Measurements from ENCODE around the gene PCDHGA4.
"Not testable (repeated sequence)": the region's sequence is repeated elsewhere in the genome, so short reads cannot be mapped to it uniquely, and the experiment has no call there.

The PCDHGA4 gene

DNA sequence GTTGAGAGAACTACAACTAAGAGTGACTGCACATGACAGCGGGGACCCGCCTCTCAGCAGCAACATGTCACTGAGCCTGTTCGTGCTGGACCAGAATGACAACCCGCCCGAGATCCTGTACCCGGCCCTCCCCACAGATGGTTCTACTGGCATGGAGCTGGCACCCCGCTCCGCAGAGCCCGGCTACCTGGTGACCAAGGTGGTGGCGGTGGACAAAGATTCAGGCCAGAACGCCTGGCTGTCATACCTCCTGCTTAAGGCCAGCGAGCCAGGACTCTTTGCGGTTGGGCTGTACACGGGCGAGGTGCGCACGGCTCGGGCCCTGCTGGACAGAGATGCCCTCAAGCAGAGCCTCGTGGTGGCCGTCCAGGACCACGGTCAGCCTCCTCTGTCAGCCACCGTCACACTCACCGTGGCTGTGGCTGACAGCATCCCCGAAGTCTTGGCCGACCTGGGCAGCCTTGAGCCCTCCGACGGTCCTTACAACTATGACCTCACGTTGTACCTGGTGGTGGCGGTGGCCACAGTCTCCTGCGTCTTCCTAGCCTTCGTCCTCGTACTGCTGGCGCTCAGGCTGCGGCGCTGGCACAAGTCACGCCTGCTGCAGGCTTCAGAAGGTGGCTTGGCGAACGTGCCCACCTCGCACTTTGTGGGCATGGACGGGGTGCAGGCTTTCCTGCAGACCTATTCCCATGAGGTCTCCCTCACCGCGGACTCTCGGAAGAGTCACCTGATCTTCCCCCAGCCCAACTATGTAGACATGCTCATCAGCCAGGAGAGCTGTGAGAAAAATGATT, 29.8 kb downstream of the PCDHGA4 start:
- DNase-seq: no peak

DNA sequence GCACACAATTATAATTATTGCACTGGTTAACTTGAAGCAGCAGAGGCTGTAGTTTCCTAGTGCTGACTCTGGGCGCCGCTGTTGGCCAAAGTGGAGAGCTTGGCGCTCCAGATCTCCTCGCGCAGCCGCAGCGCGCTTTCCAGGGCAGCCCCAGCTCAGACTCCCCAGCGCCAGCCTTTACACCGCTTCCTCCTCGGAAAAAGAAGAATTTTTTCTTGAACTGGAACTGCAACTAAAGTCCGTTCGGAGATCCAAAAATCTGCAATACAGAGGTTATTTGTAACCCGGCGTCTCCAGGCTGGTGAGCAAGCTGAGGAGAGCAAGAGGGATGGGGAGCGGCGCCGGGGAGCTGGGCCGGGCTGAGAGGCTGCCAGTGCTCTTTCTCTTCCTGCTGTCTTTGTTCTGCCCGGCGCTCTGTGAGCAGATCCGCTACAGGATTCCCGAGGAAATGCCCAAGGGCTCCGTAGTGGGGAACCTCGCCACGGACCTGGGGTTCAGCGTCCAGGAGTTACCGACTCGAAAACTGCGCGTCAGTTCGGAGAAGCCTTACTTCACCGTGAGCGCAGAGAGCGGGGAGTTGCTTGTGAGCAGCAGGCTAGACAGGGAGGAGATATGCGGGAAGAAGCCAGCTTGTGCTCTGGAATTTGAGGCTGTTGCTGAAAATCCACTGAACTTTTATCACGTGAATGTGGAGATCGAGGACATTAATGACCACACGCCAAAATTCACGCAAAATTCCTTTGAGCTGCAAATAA, 32.9 kb downstream of the PCDHGA4 start, which contains the start of gene PCDHGB4:
PCDHGB4 (plus strand) TSS at position 142 of the 755 bp plus-strand sequence; CDS start at position 329, 187 bp downstream.
- peak; percentile 79 for DNase-seq

DNA sequence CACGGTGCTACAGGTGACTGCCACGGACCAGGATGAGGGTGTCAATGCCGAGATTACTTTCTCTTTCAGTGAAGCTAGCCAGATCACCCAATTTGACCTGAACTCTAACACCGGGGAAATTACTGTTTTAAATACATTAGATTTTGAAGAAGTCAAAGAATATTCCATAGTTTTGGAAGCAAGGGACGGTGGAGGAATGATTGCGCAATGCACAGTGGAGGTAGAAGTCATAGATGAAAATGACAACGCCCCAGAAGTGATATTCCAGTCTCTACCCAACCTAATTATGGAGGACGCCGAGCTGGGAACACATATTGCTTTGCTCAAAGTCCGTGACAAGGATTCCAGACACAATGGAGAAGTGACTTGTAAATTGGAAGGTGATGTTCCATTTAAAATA, 33.8 kb downstream of the PCDHGA4 start:
- DNase-seq: no peak

DNA sequence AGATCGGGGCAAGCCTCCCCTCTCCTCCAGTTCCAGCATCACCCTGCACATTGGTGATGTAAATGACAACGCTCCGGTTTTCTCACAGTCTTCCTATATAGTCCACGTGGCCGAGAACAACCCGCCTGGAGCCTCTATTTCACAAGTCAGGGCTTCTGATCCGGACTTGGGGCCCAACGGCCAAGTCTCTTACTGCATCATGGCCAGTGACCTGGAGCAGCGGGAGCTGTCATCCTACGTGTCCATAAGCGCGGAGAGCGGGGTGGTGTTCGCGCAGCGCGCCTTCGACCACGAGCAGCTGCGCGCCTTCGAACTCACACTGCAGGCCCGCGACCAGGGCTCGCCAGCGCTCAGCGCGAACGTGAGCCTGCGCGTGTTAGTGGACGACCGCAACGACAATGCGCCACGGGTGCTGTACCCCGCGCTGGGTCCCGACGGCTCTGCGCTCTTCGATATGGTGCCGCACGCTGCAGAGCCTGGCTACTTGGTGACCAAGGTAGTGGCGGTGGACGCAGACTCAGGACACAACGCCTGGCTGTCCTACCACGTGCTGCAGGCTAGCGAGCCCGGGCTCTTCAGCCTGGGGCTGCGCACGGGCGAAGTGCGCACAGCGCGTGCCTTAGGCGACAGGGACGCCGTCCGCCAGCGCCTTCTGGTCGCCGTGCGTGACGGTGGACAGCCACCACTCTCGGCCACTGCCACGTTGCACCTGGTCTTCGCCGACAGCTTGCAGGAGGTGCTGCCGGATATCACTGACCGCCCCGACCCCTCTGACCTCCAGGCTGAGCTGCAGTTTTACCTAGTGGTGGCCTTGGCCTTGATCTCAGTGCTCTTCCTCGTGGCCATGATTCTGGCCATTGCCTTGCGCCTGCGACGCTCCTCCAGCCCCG, 34.6 kb downstream of the PCDHGA4 start:
- no peak for DNase-seq

DNA sequence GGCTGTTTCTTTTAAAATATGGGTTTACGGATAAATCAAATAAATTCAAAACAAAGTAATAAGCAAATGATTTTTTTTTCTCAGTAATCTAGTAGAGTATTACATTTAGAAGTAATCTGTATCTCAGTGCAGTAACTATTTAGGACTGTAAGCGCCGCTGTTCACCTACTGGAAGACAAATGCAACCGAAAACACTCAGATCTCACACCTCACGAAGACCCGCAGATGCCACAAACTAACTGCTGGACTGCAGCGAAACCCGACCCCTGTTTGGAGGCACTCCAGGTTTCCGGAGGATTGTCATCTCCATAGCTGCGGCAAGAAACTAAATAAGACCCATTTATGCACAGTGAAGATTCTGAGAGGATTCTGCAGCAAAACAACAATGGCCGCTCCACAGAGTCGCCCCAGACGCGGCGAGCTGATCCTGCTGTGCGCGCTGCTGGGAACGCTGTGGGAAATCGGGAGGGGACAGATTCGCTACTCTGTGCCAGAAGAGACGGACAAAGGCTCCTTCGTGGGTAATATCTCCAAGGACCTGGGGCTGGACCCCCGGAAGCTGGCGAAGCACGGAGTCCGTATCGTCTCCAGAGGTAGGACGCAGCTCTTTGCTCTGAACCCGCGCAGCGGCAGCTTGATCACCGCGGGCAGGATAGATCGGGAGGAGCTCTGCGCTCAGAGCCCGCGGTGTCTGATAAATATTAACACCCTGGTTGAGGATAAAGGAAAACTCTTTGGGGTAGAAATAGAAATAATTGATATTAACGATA, 37.8 kb downstream of the PCDHGA4 start, which contains the start of gene PCDHGA8:
PCDHGA8 (plus strand) TSS at position 205 of the 770 bp plus-strand sequence; CDS start at position 386, 181 bp downstream.
- peak; percentile 39 for DNase-seq

DNA sequence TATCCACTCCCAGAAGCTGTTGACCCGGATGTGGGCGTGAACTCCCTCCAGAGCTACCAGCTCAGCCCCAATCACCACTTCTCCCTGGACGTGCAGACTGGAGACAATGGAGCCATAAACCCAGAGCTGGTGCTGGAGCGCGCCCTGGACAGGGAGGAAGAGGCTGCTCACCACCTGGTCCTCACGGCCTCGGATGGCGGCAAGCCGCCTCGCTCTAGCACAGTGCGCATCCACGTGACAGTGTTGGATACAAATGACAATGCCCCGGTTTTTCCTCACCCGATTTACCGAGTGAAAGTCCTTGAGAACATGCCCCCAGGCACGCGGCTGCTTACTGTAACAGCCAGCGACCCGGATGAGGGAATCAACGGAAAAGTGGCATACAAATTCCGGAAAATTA, 38.4 kb downstream of the PCDHGA4 start:
- DNase-seq: no peak

DNA sequence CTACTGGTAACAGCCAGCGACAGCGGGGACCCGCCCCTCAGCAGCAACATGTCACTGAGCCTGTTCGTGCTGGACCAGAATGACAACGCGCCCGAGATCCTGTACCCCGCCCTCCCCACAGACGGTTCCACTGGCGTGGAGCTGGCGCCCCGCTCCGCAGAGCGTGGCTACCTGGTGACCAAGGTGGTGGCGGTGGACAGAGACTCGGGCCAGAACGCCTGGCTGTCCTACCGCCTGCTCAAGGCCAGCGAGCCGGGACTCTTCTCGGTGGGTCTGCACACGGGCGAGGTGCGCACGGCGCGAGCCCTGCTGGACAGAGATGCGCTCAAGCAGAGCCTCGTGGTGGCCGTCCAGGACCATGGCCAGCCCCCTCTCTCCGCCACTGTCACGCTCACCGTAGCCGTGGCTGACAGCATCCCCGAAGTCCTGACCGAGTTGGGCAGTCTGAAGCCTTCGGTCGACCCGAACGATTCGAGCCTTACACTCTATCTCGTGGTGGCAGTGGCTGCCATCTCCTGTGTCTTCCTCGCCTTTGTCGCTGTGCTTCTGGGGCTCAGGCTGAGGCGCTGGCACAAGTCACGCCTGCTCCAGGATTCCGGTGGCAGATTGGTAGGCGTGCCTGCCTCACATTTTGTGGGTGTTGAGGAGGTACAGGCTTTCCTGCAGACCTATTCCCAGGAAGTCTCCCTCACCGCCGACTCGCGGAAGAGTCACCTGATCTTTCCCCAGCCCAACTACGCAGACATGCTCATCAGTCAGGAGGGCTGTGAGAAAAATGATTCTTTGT, 39.8 kb downstream of the PCDHGA4 start:
- not testable (repeated sequence) for DNase-seq

DNA sequence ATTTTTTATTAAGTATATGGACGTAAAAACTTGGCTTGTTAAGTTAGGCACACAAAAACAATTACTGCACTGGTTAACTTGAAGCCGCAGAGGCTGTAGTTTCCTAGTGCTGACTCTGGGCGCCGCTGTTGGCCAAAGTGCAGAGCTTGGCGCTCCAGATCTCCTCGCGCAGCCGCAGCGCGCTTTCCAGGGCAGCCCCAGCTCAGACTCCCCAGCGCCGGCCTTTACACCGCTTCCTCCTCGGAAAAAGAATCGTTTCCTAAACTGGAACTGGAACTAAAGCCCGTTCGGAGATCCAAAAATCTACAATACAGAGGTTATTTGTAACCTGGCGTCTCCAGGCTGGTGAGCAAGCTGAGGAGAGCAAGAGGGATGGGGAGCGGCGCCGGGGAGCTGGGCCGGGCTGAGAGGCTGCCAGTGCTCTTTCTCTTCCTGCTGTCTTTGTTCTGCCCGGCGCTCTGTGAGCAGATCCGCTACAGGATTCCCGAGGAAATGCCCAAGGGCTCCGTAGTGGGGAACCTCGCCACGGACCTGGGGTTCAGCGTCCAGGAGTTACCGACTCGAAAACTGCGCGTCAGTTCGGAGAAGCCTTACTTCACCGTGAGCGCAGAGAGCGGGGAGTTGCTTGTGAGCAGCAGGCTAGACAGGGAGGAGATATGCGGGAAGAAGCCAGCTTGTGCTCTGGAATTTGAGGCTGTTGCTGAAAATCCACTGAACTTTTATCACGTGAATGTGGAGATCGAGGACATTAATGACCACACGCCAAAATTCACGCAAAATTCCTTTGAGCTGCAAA, 43.1 kb downstream of the PCDHGA4 start, which contains the start of gene PCDHGB5:
PCDHGB5 (plus strand) TSS at position 192 of the 796 bp plus-strand sequence; CDS start at position 373, 181 bp downstream.
- DNase-seq: peak; percentile 67

DNA sequence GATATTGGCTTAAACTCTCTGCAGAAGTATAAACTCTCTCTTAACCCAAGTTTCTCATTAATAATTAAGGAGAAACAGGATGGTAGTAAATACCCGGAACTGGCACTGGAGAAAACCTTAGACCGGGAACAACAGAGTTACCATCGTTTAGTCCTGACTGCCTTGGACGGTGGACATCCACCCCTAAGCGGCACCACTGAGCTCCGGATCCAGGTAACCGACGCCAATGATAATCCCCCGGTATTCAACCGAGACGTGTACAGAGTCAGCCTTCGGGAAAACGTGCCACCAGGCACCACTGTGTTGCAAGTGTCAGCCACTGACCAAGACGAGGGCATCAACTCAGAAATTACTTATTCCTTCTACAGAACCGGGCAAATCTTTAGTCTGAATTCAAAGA, 43.8 kb downstream of the PCDHGA4 start:
- no peak for DNase-seq

DNA sequence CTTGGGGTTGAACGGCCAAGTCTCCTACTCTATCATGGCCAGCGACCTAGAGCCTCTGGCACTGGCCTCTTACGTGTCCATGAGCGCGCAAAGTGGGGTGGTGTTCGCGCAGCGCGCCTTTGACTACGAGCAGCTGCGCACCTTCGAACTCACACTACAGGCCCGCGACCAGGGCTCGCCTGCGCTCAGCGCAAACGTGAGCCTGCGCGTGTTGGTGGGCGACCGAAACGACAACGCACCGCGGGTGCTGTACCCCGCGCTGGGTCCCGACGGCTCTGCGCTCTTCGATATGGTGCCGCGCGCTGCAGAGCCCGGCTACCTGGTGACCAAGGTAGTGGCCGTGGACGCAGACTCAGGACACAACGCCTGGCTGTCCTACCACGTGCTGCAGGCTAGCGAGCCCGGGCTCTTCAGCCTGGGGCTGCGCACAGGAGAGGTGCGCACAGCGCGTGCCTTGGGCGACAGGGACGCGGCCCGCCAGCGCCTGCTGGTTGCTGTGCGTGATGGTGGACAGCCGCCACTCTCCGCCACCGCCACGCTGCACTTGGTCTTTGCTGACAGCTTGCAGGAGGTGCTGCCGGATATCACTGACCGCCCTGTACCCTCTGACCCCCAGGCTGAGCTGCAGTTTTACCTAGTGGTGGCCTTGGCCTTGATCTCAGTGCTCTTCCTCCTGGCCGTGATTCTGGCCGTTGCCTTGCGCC, 44.9 kb downstream of the PCDHGA4 start:
- no peak for DNase-seq

DNA sequence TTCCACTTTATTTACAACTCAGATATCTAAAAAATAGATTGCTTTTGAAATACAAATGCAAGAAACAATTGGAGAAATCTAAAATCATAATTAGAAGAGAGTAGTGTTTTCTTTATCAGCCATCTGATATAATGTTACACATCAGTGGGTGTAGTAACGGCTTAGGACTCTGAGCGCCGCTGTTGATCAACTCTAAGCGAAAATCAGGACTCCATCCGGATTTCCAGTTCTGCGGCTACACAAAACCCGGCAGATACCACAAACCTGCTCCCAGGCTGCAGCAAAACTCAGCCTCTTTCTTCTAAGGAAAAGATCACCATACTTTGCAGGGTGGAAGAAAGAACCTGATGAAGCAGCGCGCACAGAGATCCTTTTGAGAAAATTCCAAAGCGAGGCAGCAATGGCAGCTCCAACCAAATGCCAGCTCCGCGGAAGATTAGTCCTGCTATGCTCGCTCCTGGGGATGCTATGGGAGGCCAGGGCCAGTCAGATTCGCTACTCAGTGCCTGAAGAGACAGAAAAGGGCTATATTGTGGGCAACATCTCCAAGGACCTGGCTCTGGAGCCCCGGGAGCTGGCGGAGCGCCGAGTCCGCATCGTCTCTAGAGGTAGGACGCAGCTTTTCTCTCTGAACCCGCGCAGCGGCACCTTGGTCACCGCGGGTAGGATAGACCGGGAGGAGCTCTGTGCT, 47.9 kb downstream of the PCDHGA4 start, which contains the start of gene PCDHGA9:
PCDHGA9 (plus strand) TSS at position 226 of the 691 bp plus-strand sequence; CDS start at position 401, 175 bp downstream.
- peak; percentile 67 for DNase-seq

DNA sequence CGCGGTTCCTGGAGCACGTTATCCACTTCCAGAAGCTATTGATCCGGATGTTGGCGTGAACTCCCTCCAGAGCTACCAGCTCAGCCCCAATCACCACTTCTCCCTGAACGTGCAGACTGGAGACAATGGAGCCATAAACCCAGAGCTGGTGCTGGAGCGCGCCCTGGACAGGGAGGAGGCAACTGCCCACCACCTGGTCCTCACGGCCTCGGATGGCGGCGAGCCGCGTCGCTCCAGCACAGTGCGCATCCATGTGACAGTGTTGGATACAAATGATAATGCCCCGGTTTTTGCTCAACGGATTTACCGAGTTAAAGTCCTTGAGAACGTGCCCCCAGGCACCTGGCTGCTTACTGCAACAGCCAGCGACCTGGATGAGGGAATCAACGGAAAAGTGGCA, 48.6 kb downstream of the PCDHGA4 start:
- DNase-seq: no peak

Data from DMS53 (cell line).